Measurements from ENCODE around the gene RASA2. TPM values are rescaled to one million over a fixed set of nuclear protein-coding genes. Genes with fewer than 3 reads are reported as not detected.

Gene RASA2
- total and polyA plus RNA-seq, 2 of the 4 experiments (the other 2 are of a cell fraction): 6.1 to 14.0 TPM

DNA sequence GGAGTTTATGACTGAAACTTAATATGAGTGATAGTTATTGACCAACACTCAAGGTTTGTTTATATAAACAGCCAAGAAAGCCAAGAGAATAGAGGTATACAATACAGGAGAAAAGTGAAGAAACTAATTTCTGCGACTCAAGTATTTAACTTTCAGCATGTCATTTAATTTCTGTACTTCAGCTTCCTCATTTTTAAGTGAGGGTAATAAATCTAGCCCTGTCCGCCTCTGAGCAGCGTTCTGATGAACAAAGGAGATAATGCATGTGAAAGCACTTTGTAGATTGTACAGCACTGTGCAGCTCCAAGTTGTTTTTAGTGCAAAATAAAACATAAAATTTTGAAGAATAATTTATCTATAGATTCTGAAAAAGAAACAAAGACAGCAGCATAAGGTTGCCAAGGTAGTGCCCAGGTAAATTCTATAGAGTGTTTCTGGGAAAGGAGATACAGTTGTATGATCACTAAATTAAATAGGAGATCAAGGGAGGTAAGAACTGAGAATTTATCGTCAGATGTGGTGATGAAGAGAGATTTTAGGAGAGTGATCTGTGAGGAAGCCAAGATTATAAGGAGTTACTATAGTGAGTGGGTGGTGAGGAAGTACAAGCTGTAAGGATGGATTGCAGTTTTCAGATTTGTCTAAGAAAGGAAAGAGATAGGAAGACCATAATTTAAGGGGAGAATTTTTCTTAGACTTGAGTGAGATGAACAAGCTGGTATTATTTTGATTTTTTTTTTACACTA lies 71.3 kb downstream of the RASA2 start:
- H3K56ac ChIP-seq (ENCODE audit: extremely low read depth, insufficient read depth, low read length): no peak overlapping the region
- H2BK120ac ChIP-seq (ENCODE audit: low read depth, low read length): no peak overlapping the region
- no peak for TF ChIP-seq RAD21 (IDR thresholded peaks at IDR 0.05; ENCODE audit: low read length)
- TF ChIP-seq, protein P1, sequence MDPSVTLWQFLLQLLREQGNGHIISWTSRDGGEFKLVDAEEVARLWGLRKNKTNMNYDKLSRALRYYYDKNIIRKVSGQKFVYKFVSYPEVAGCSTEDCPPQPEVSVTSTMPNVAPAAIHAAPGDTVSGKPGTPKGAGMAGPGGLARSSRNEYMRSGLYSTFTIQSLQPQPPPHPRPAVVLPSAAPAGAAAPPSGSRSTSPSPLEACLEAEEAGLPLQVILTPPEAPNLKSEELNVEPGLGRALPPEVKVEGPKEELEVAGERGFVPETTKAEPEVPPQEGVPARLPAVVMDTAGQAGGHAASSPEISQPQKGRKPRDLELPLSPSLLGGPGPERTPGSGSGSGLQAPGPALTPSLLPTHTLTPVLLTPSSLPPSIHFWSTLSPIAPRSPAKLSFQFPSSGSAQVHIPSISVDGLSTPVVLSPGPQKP (IDR thresholded peaks at IDR 0.05; ENCODE audit: borderline replicate concordance, low read depth, low read length): no peak
- TF ChIP-seq RFX5 (IDR thresholded peaks at IDR 0.05; ENCODE audit: low read depth, low read length): no peak
- TF ChIP-seq SMC3 (IDR thresholded peaks at IDR 0.05; ENCODE audit: low read depth, low read length): no peak
- TF ChIP-seq USF2 (IDR thresholded peaks at IDR 0.05; ENCODE audit: low read depth, low read length): no peak
- no peak for TF ChIP-seq CHD1 (IDR thresholded peaks at IDR 0.05; ENCODE audit: low read depth, low read length)
- no peak for TF ChIP-seq MAZ (IDR thresholded peaks at IDR 0.05; ENCODE audit: borderline replicate concordance, low read depth, low read length)
- no peak for TF ChIP-seq MAFK (IDR thresholded peaks at IDR 0.05; ENCODE audit: low read depth, low read length)
- TF ChIP-seq FOS (IDR thresholded peaks at IDR 0.05; ENCODE audit: low read depth, low read length): no peak
- no peak for TF ChIP-seq RCOR1 (IDR thresholded peaks at IDR 0.05; ENCODE audit: insufficient replicate concordance, low read length)
- TF ChIP-seq NFE2L2 (IDR thresholded peaks at IDR 0.05; ENCODE audit: low read depth, low read length): no peak
- TF ChIP-seq POLR2A (IDR thresholded peaks at IDR 0.05; ENCODE audit: low read depth, low read length): no peak
- TF ChIP-seq CTCF (conservative IDR thresholded peaks at IDR 0.05; ENCODE audit: low read depth, low read length): no peak
- TF ChIP-seq BHLHE40 (IDR thresholded peaks at IDR 0.05; ENCODE audit: low read depth, low read length): no peak
- no peak for TF ChIP-seq MXI1 (IDR thresholded peaks at IDR 0.05; ENCODE audit: borderline replicate concordance, low read depth, low read length)
- H3K36me3 ChIP-seq (ENCODE audit: control insufficient read depth, insufficient read depth, low read length): peaks cover 6% of the 10 kb centered on the region
- no peak overlapping the region for H4K91ac ChIP-seq (ENCODE audit: insufficient read depth, low read depth, low read length)
- H3K23ac ChIP-seq (ENCODE audit: low read depth, low read length): no peak overlapping the region
- no peak overlapping the region; the same call in 1 of the 2 replicates for H4K5ac ChIP-seq (ENCODE audit: low read depth, low read length)
- 71% methylated on average over 1 of the region's 4 CpGs; no CpG with 5 or more reads in 1 of the 2 experiments for WGBS, 2 experiments (ENCODE audit: extremely low coverage in 2 of 2, insufficient read length in 1 of 2)
- no peaks in the 10 kb centered on the region for H3K27me3 ChIP-seq (ENCODE audit: control insufficient read depth, insufficient read depth, low read length)
- H4K20me1 ChIP-seq (ENCODE audit: insufficient read depth, low read length): no peaks in the 10 kb centered on the region
- H3K9me1 ChIP-seq (ENCODE audit: insufficient read depth, low read length): no peaks in the 10 kb centered on the region
- H2AFZ ChIP-seq (replicated peaks; ENCODE audit: low read length, poor library complexity): no peak overlapping the region
- no peak overlapping the region for H4K8ac ChIP-seq (ENCODE audit: low read depth in 2 of 2, low read length in 2 of 2)
- ChIA-PET POLR2A (ENCODE audit: unreplicated experiment) (no interaction called here), CTCF (interaction anchor here (0.7 to 5.7 kb wide), 4 partner anchors 84 to 327 kb away, joined by 3 to 41 read pairs (median 3); no protein-coding TSS in a partner anchor)
- no peak overlapping the region for H3K4me3 ChIP-seq (ENCODE audit: insufficient read depth, low read depth, low read length)
- H3K9ac ChIP-seq (ENCODE audit: low read depth, low read length): no peak overlapping the region
- H2BK20ac ChIP-seq (ENCODE audit: low read depth, low read length): no peak overlapping the region
- no peak overlapping the region for H3K14ac ChIP-seq (replicated peaks; ENCODE audit: low read depth, low read length)
- no TSS peak for BruUV-seq (replicated peaks)
- no peak overlapping the region for H3K4ac ChIP-seq (ENCODE audit: low read depth, low read length)
- no peak overlapping the region for H3K4me2 ChIP-seq (ENCODE audit: low read depth, low read length)
- H3K4me1 ChIP-seq (ENCODE audit: control insufficient read depth, insufficient read depth, low read length): peaks cover 2% of the 10 kb centered on the region; the same call in 1 of the 2 replicates
- peak overlapping the region; percentile 31 for H2BK5ac ChIP-seq (ENCODE audit: low read depth, low read length, poor library complexity, severe bottlenecking)
- in situ Hi-C loops (cut with MboI; ENCODE audit: low sequenced_read_pairs): loop anchor here (5.0 kb wide), 1 partner anchor 96 kb away; no protein-coding TSS in a partner anchor
- ATAC-seq (ENCODE audit: low read depth): no peak
- H2BK15ac ChIP-seq (ENCODE audit: low read depth, low read length): no peak overlapping the region
- H3K9me3 ChIP-seq (ENCODE audit: control insufficient read depth, insufficient read depth, low read length): no peaks in the 10 kb centered on the region
- H2AK5ac ChIP-seq (ENCODE audit: low read depth, low read length): no peak overlapping the region
- DNase-seq: no peak
- dilution Hi-C loops (cut with HindIII; ENCODE audit: low sequenced_read_pairs, unreplicated experiment): no loop called here
- intact Hi-C loops (cut with micrococcal nuclease): no loop called here
- H3K27ac ChIP-seq (ENCODE audit: insufficient read depth, low read length): no peak overlapping the region
- H2AK9ac ChIP-seq (replicated peaks; ENCODE audit: low read depth, low read length, poor library complexity): no peak overlapping the region
- no peak overlapping the region for H3K18ac ChIP-seq (ENCODE audit: low read depth, low read length)
- peaks cover 4 to 5% of the 10 kb centered on the region in 2 experiments; a peak in 3 of 4 replicates for H3K79me1 ChIP-seq (ENCODE audit: low read depth in 1 of 2, low read length in 2 of 2)
